Adrenal gland (tissue), 12 donors: ENCODE measurements around the gene ASPG. TPM values are rescaled to one million over a fixed set of nuclear protein-coding genes. Genes with fewer than 3 reads are reported as not detected.
A peak's percentile ranks its signal among the peaks of the same experiment; 100 is the strongest.

Source experiments
- DNase-seq, 7 donors: peaks; one replicate each; pipeline ENCODE4 v3.0.0-alpha.2; 2019 to 2020
- H3K27ac ChIP-seq, 5 donors: fragments of 200-600 bp; sonication (generic) in 4 of 5; 1 replicate in 3 of 5; 2 replicates in 2 of 5; pipeline versions ENCODE4 v1.5.1 to v1.8.0; 2016 to 2020; ENCODE audit warnings: mild to moderate bottlenecking in 1 of 5
- H3K27me3 ChIP-seq: fragments of 200-600 bp; 2 replicates; pipeline ENCODE4 v1.8.0; 2021
- H3K36me3 ChIP-seq, 2 donors: fragments of 200-600 bp; replicated peaks in 1 of 2; 1 replicate in 1 of 2; 2 replicates in 1 of 2; pipeline versions ENCODE4 v1.5.1 to v1.8.0; 2018 to 2022
- H3K4me1 ChIP-seq, 2 donors: fragments of 200-600 bp; replicated peaks in 1 of 2; 1 replicate in 1 of 2; 2 replicates in 1 of 2; pipeline versions ENCODE4 v1.5.1 to v1.8.0; 2018 to 2021
- H3K4me3 ChIP-seq, 4 donors: fragments of 200-600 bp; sonication (generic) in 3 of 4; one replicate each; pipeline ENCODE4 v1.5.1; 2016 to 2018
- H3K9me3 ChIP-seq, 3 donors: fragments of 200-600 bp; sonication (generic) in 1 of 3; replicated peaks in 1 of 3; 1 replicate in 2 of 3; 2 replicates in 1 of 3; pipeline versions ENCODE4 v1.5.1 to v1.8.0; 2016 to 2021
- POLR2A ChIP-seq, 2 donors: fragments of 450-650 bp; IDR thresholded peaks; one replicate each; pipeline ENCODE4 v1.6.1; 2017; ENCODE audit warnings: antibody characterized with exemption in 2 of 2, mild to moderate bottlenecking in 2 of 2, moderate library complexity in 1 of 2
- WGBS, 4 donors: extraction: QIAGEN DNeasy Blood & Tissue Kit in 2 of 4; methylation state at CpG; one replicate each; pipeline versions ENCODE4 v1.1.5 to v1.1.7; 2013 to 2017; 5-methylcytosine and 5-hydroxymethylcytosine counted together
- intact Hi-C, 2 donors: fragments of 100-400 bp; cut with DNase I; formaldehyde crosslinking; loops; one replicate each; pipeline versions ENCODE4 v1.14.1 to v1.15.0; 2022 to 2023
- polyA plus RNA-seq, 3 donors: library from polyadenylated mRNA; stranded (reverse); fragments of 200-250 nt in 2 of 3; fragments of 350-450 nt in 1 of 3; fragmentation: Illumina TruSeq in 1 of 3; extraction: RNeasy Lipid Tissue Mini Kit (QIAGEN cat#74804) in 1 of 3; gene quantifications; one replicate each; pipeline ENCODE4 v1.2.3, GENCODE V29; 2013 to 2014
- total RNA-seq, 9 donors: library from RNA; depleted of rRNA in 4 of 9; stranded (reverse); fragments of >200 nt in 4 of 9; fragments of 120-200 nt in 1 of 9; fragmentation: NEBNext Ultra II Directional in 1 of 9; extraction: Animal tissue kit (Norgen Biotek cat#: 25700) in 1 of 9; gene quantifications; one replicate each; pipeline versions ENCODE4 v1.1.0 to v1.2.4, GENCODE V29; 2013 to 2023
- TF ChIP-seq, protein P1 (sequence below), 6 experiments: fragments of 450-650 bp in 4 of 6; fragments of 200-600 bp in 2 of 6; sonication (generic) in 1 of 6; IDR thresholded peaks; 1 replicate in 5 of 6; 2 replicates in 1 of 6; pipeline versions ENCODE4 v1.5.1 to v1.8.0; 2016 to 2021; ENCODE audit warnings: antibody characterized with exemption in 6 of 6, mild to moderate bottlenecking in 2 of 6, moderate library complexity in 1 of 6
- donor health status: healthy with polysubstance abuse.
- donor health status: Bipolar disorder and iron deficiency.
- donor health status: DM: yes; HTN: yes; CAD: no.
- donor health status: DM: no; HTN: no; CAD: no.
- donor health status: DM: no; HTN: no; CAD: no.
- donor health status: DM: yes; HTN: yes; CAD: no.

Gene ASPG
- total and polyA plus RNA-seq, 12 donors, result 0.07 to 9.1 (median 3.3) TPM

DNA sequence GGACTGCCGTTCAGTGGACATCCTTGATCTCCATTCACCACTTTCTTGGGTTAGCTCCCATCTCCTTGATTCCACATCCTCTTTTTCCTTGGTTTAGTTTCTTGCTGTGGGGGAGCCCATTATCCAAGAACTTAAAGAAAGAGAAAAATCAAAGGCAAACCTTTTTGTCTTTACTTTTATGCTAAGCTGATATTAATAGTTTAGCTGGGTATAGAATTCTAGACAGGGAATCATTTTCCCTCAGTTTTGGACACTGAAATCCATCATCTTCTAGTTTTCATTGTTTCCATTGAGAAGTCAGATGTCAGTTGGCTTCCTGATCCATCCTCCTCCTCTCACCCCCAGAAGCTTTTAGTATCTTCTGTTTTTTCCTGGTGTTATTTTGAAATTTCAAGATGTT is 44.1 kb downstream of the ASPG start:
- intact Hi-C loops, result no loop called here
- H3K9me3 ChIP-seq, result peaks cover 0 to 9% (median 0%) of the 10 kb centered on the region in 3 donors
- WGBS, 4 donors, result 89 to 100% (median 94%) methylated on average over 1 of the region's 1 CpG

DNA sequence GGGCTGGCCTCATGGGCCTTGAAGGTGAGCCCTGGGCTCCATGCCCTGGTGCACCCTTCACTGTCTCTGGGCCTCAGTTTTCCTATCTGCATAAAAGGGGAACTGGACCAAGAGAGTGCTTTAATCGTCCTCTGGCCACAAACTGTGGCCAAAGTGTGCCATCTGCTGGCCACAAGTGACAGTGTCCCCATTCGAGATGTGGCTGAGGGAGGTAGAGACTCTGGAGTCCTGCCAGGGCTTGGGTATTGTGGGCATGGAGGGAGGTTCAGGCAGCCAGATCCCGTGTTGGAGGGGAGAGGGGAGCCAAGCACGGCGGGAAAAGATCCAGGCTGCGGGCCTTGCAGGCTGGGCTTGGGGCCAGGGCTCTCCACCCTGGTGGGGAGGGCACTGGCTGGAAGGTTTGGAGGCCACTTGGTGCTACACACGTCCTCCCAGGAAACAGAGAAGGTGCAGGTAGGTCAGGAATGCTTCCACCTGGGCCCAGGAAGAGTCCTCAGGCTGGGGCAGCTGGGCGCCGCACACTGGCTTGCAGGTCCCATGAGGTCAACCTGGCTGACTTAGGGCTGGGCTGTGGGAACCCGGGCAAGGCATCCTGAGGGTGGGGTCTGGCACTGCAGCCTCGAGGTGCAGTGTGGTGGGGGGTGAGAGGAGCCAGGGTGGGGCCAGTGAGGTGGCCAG is 45.6 kb downstream of the ASPG start:
- H3K27me3 ChIP-seq, result peaks cover 21% of the 10 kb centered on the region
- no peaks in the 10 kb centered on the region for H3K4me1 ChIP-seq
- TF ChIP-seq, protein P1, sequence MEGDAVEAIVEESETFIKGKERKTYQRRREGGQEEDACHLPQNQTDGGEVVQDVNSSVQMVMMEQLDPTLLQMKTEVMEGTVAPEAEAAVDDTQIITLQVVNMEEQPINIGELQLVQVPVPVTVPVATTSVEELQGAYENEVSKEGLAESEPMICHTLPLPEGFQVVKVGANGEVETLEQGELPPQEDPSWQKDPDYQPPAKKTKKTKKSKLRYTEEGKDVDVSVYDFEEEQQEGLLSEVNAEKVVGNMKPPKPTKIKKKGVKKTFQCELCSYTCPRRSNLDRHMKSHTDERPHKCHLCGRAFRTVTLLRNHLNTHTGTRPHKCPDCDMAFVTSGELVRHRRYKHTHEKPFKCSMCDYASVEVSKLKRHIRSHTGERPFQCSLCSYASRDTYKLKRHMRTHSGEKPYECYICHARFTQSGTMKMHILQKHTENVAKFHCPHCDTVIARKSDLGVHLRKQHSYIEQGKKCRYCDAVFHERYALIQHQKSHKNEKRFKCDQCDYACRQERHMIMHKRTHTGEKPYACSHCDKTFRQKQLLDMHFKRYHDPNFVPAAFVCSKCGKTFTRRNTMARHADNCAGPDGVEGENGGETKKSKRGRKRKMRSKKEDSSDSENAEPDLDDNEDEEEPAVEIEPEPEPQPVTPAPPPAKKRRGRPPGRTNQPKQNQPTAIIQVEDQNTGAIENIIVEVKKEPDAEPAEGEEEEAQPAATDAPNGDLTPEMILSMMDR (IDR thresholded peaks at IDR 0.05), result peak; percentile 45 to 78 (median 60)
- no peak for TF ChIP-seq POLR2A (IDR thresholded peaks at IDR 0.05)
- H3K4me3 ChIP-seq, result no peak overlapping the region
- intact Hi-C loops, result loop anchor here (2.0 to 10.0 kb wide), 2 partner anchors 50 to 504 kb away; no protein-coding TSS in a partner anchor
- DNase-seq, result peak in 5 of 7 donors; percentile 58 to 64 (median 62)
- H3K27ac ChIP-seq, result no peak overlapping the region
- 15 to 30% (median 22%) methylated on average over 6 to 11 of the region's 11 CpGs for WGBS, 4 donors
- H3K9me3 ChIP-seq, result peaks cover 0 to 9% (median 0%) of the 10 kb centered on the region in 3 donors
- H3K36me3 ChIP-seq, result no peaks in the 10 kb centered on the region

More for the DNA sequence above, 44.1 kb downstream of the ASPG start:
- H3K27me3 ChIP-seq, result peaks cover 6% of the 10 kb centered on the region
- DNase-seq, result no peak
- no peak overlapping the region for H3K27ac ChIP-seq
- H3K4me1 ChIP-seq, result no peaks in the 10 kb centered on the region
- no peak for TF ChIP-seq POLR2A (IDR thresholded peaks at IDR 0.05)
- TF ChIP-seq, protein P1 (IDR thresholded peaks at IDR 0.05), result no peak
- H3K4me3 ChIP-seq, result no peak overlapping the region
- no peaks in the 10 kb centered on the region for H3K36me3 ChIP-seq

DNA sequence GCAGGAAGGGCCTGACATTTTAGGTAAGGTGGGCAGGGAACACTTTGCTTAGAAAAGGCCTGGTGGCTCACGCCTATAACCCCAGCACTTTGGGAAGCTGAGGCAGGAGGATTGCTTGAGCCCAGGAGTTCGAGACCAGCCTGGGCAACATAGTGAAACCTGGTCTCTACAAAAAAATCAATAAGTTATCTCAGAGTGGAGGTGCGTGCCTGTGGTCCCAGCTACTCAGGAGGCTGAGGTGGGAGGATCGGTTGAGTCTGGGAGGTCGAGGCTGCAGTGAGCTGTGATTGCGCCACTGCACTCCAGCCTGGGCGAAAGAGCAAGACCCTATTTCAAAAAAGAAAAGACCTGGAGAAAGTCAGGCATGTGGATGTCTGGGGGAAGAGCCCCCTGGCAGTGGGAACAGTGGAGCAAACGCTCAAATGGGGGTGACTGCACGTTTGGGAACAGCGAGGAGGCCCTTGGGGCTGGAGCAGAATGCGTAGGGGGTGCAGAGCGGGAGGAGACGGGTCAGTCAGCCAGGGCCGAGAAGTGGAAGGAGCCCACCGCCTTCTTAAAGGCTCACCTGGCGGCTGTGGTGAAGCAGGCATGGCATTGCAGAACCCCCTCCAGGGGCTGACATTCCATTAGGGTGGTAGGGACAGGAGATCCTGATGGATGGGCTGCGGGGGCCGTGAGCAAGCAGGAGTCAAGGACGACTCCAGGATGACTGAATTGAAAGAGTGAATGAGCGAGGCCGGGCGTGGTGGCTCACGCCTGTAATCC is 46.6 kb downstream of the ASPG start:
- H3K9me3 ChIP-seq, result peaks cover 0 to 9% (median 0%) of the 10 kb centered on the region in 3 donors
- no peak overlapping the region for H3K4me3 ChIP-seq
- peaks cover 0 to 8% of the 10 kb centered on the region in 2 donors for H3K4me1 ChIP-seq
- 65 to 72% (median 69%) methylated on average over 19 to 23 of the region's 23 CpGs for WGBS, 4 donors
- DNase-seq, result peak in 1 of 7 donors; percentile 4
- peaks cover 29% of the 10 kb centered on the region for H3K27me3 ChIP-seq
- H3K36me3 ChIP-seq, result no peaks in the 10 kb centered on the region
- intact Hi-C loops, result loop anchor here (2.0 to 10.0 kb wide), 2 partner anchors 51 to 503 kb away; no protein-coding TSS in a partner anchor
- TF ChIP-seq, protein P1 (IDR thresholded peaks at IDR 0.05), result no peak
- no peak for TF ChIP-seq POLR2A (IDR thresholded peaks at IDR 0.05)
- no peak overlapping the region for H3K27ac ChIP-seq

DNA sequence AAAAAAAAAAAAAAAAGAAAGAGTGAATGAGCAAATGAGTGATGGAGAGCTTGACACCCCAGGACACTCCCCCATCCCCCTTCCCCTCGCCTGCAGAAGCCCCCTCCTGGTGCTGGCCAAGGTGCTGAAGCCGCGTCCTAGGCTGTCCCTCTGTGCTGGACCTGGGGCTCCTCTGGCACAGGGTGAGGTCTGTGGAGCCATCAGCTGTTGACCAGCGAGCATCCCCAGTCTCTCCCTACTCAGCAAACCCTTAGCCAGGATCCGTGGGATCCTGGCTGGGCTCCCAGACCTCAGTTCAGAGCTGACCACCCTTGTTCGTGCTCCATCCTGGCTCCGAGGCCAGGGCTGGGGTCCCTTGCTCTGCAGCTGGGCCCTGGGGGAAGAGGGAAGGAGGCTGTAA is 47.5 kb downstream of the ASPG start:
- no peak overlapping the region for H3K27ac ChIP-seq
- H3K27me3 ChIP-seq, result peaks cover 36% of the 10 kb centered on the region
- 27 to 53% (median 39%) methylated on average over 7 of the region's 7 CpGs for WGBS, 4 donors
- H3K4me1 ChIP-seq, result peaks cover 0 to 15% of the 10 kb centered on the region in 2 donors
- H3K4me3 ChIP-seq, result no peak overlapping the region
- intact Hi-C loops, result loop anchor here in 1 of 2 donors (10.0 kb wide), 1 partner anchor 502 kb away; no protein-coding TSS in a partner anchor
- no peak for DNase-seq
- TF ChIP-seq POLR2A (IDR thresholded peaks at IDR 0.05), result no peak
- TF ChIP-seq, protein P1 (IDR thresholded peaks at IDR 0.05), result no peak
- H3K9me3 ChIP-seq, result peaks cover 0 to 9% (median 0%) of the 10 kb centered on the region in 3 donors
- H3K36me3 ChIP-seq, result no peaks in the 10 kb centered on the region
